HG02763 (cell line): ENCODE data around the gene SLC38A5.
"Not testable (repeated sequence)": the region's sequence is repeated elsewhere in the genome, so short reads cannot be mapped to it uniquely, and the experiment has no call there.

Experiments
- ATAC-seq: cut with Tn5 transposase; IDR thresholded peaks from one replicate; pipeline ENCODE4 v1.9.1; 2021; ENCODE audit warnings: mild to moderate bottlenecking, moderate library complexity; ENCODE audit not compliant: unreplicated experiment

The SLC38A5 gene

GRCh38 chrX:48470110-48470832, at the start of gene SLC38A5:
Gene SLC38A5 (minus strand): TSS chrX:48470260. CDS start chrX:48467924, 2,336 bp downstream.
- no peak for ATAC-seq

GRCh38 chrX:48519481-48519880, 49.4 kb upstream of the SLC38A5 start:
- ATAC-seq = not testable (repeated sequence)

- ATAC-seq = no peak
Observed at GRCh38 chrX:48516987-48517386, 46.9 kb upstream of the SLC38A5 start.

- no peak for ATAC-seq
Observed at GRCh38 chrX:48516285-48516684, 46.2 kb upstream of the SLC38A5 start.

- ATAC-seq = no peak
Observed at GRCh38 chrX:48515842-48516241, 45.8 kb upstream of the SLC38A5 start.

GRCh38 chrX:48514868-48515460, 44.9 kb upstream of the SLC38A5 start:
- no peak for ATAC-seq

- ATAC-seq = no peak
Observed at GRCh38 chrX:48514126-48514806, 44.2 kb upstream of the SLC38A5 start.

GRCh38 chrX:48513670-48514069, 43.6 kb upstream of the SLC38A5 start:
- no peak for ATAC-seq

GRCh38 chrX:48512371-48512935, 42.4 kb upstream of the SLC38A5 start:
- no peak for ATAC-seq

GRCh38 chrX:48511560-48511959, 41.5 kb upstream of the SLC38A5 start:
- no peak for ATAC-seq

- ATAC-seq = no peak
Observed at GRCh38 chrX:48509619-48510018, 39.6 kb upstream of the SLC38A5 start.

- peak; percentile 14 for ATAC-seq
Observed at GRCh38 chrX:48509245-48509590, 39.2 kb upstream of the SLC38A5 start.

GRCh38 chrX:48508400-48509244, 38.6 kb upstream of the SLC38A5 start, which contains the start of gene PORCN:
Gene PORCN (plus strand): TSS chrX:48508992. CDS start chrX:48509821, 829 bp downstream.
- ATAC-seq = peak; percentile 65

GRCh38 chrX:48507246-48507645, 37.2 kb upstream of the SLC38A5 start:
- ATAC-seq = no peak

GRCh38 chrX:48505481-48505880, 35.4 kb upstream of the SLC38A5 start:
- ATAC-seq = no peak

GRCh38 chrX:48504261-48504660, 34.2 kb upstream of the SLC38A5 start:
- no peak for ATAC-seq

- no peak for ATAC-seq
Observed at GRCh38 chrX:48498374-48498809, 28.3 kb upstream of the SLC38A5 start.

GRCh38 chrX:48497871-48498270, 27.8 kb upstream of the SLC38A5 start:
- ATAC-seq = no peak

GRCh38 chrX:48496660-48497059, 26.6 kb upstream of the SLC38A5 start:
- no peak for ATAC-seq

GRCh38 chrX:48493890-48494364, 23.9 kb upstream of the SLC38A5 start:
- ATAC-seq = no peak
